Thymus (tissue), 11 donors: ENCODE data around the gene GPX8. TPM values are rescaled to one million over a fixed set of nuclear protein-coding genes. Genes with fewer than 3 reads are reported as not detected.

Experiments
- DNase-seq, 9 donors: peaks; one replicate each; pipeline ENCODE4 v3.0.0-alpha.2; 2013; ENCODE audit warnings: low spot score in 9 of 9, low read depth in 6 of 9, missing footprints in 1 of 9
- H3K27ac ChIP-seq, 2 donors: one replicate each; pipeline ENCODE4 v1.5.1; 2013; ENCODE audit warnings: control low read depth in 1 of 2, low read depth in 1 of 2, low read length in 1 of 2, mild to moderate bottlenecking in 1 of 2, moderate library complexity in 1 of 2
- H3K27me3 ChIP-seq, 2 donors: one replicate each; pipeline ENCODE4 v1.5.1; 2013; ENCODE audit warnings: low read length in 1 of 2; ENCODE audit not compliant: control insufficient read depth in 2 of 2, insufficient read depth in 1 of 2
- H3K36me3 ChIP-seq, 2 donors: one replicate each; pipeline ENCODE4 v1.5.1; 2013; ENCODE audit warnings: low read length in 1 of 2, mild to moderate bottlenecking in 1 of 2, moderate library complexity in 1 of 2; ENCODE audit not compliant: control insufficient read depth in 2 of 2, insufficient read depth in 2 of 2
- H3K4me1 ChIP-seq, 2 donors: one replicate each; pipeline ENCODE4 v1.5.1; 2013; ENCODE audit warnings: low read length in 2 of 2; ENCODE audit not compliant: control insufficient read depth in 2 of 2, insufficient read depth in 2 of 2
- H3K4me3 ChIP-seq, 2 donors: one replicate each; pipeline ENCODE4 v1.5.1; 2013; ENCODE audit warnings: low read length in 2 of 2, control low read depth in 1 of 2, mild to moderate bottlenecking in 1 of 2
- H3K9me3 ChIP-seq, 2 donors: one replicate each; pipeline ENCODE4 v1.5.1; 2013; ENCODE audit warnings: low read length in 1 of 2, mild to moderate bottlenecking in 1 of 2; ENCODE audit not compliant: control insufficient read depth in 2 of 2, insufficient read depth in 1 of 2
- WGBS: extraction: QIAGEN DNeasy Blood & Tissue Kit; methylation state at CpG from one replicate; pipeline ENCODE4 v1.1.7; 2013; 5-methylcytosine and 5-hydroxymethylcytosine counted together
- polyA plus RNA-seq: library from polyadenylated mRNA; stranded (reverse); fragments of 200-250 nt; gene quantifications from one replicate; pipeline ENCODE4 v1.2.3, GENCODE V29; 2013
- total RNA-seq: library from RNA; stranded (reverse); fragments of 120-200 nt; gene quantifications from one replicate; pipeline ENCODE4 v1.2.4, GENCODE V29; 2013
- donor health status: healthy.

The GPX8 gene
- total and polyA plus RNA-seq, 2 donors: 4.1 to 5.1 TPM

DNA sequence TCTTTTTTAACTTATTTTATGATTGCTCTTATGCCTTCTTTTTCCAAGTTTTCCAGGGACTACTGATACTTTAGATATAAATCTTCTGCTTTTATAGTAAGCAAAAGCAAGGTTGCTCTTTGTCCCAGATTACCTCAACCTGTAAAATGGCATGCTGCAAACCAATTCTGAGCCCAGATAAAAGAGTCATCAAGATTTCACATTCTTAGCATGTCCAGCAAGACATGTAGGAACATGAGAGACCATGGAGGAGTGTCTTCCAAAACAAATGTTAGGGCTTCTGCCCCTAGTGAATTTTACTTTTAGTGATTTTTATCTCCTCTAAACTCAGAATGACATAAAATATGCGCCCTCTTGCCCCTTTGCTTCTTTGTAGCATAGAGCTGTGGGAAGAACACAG lies 20.0 kb downstream of the GPX8 start:
- H3K9me3 ChIP-seq: no peaks in the 10 kb centered on the region
- DNase-seq: no peak
- 78% methylated on average over 1 of the region's 1 CpG for WGBS
- H3K36me3 ChIP-seq: no peaks in the 10 kb centered on the region
- H3K27me3 ChIP-seq: peaks cover 32 to 61% of the 10 kb centered on the region in 2 donors
- H3K27ac ChIP-seq: no peak overlapping the region
- H3K4me1 ChIP-seq: peaks cover 3 to 4% of the 10 kb centered on the region in 2 donors
- H3K4me3 ChIP-seq: no peak overlapping the region

DNA sequence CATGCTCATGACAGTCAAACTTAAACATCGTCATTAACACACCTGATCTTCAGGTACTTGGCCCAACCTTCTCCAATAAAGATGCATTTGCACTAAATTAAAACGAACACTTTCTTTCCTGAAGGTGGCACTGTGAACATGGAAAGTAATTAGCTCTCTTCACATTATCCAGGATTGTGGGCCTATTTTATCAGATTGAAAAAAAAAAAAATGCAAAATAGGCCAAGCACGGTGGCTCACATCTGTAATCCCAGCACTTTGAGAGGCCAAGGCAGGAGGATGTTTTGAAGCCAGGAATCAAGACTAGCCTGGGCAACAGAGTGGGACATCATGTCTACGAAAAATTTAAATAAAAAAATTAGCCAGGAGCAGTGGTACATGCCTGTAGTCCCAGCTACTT lies 27.4 kb downstream of the GPX8 start:
- Histone ChIP-seq H3K27ac (no peak overlapping the region), H3K9me3 (no peaks in the 10 kb centered on the region), H3K4me1 (no peaks in the 10 kb centered on the region), H3K36me3 (no peaks in the 10 kb centered on the region), H3K27me3 (peaks cover 5 to 28% of the 10 kb centered on the region in 2 donors), H3K4me3 (no peak overlapping the region)
- WGBS: 54% methylated on average over 4 of the region's 4 CpGs
- no peak for DNase-seq

DNA sequence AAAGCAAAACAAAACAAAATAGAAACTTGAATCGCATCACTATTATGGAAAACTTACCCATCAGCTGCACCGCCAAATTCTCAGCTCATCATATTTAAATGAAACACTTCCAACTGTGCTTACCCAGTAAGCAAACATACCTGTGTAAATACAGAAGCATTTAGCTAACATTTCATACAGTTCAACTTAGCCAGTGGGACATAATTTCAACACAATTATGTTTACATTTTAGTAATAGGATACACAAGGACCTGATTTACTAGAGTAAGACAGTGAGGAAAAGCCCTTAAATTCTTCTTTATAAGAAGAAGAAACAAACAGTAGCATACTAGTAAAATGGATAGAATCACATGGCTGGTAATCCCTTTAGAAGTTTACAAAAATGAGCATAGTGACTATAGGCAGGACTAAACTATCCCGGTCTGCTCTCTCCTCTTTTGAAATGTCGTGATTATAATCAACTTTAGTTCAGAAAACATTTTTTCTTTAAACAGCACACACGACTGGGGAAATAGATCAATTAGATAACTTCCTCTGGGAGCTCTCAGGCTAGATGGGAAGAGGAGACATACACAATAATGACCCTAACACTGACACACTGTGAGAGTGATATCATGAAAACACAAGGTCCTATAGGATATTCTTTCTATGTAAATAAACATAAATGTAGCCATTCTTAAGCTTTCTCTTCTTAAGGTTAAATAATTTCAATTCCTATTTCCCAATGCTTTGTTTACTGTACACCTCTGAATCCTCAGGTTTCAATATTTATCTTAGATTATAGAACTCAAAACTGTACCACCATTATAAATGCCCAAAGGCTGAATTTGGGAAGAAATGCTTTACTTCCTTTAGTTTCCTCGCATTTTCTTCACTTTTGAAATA lies 28.9 kb downstream of the GPX8 start:
- Histone ChIP-seq H3K4me3 (no peak overlapping the region), H3K36me3 (no peaks in the 10 kb centered on the region), H3K27ac (no peak overlapping the region), H3K4me1 (no peaks in the 10 kb centered on the region), H3K27me3 (peaks cover 5 to 35% of the 10 kb centered on the region in 2 donors), H3K9me3 (no peaks in the 10 kb centered on the region)
- DNase-seq: no peak
- WGBS: 80% methylated on average over 6 of the region's 6 CpGs

GRCh38 chr5:55191165-55191564 lies 31.2 kb downstream of the GPX8 start:
- Histone ChIP-seq H3K27ac (no peak overlapping the region), H3K4me1 (no peaks in the 10 kb centered on the region), H3K27me3 (peaks cover 5 to 29% of the 10 kb centered on the region in 2 donors), H3K9me3 (no peaks in the 10 kb centered on the region), H3K36me3 (no peaks in the 10 kb centered on the region), H3K4me3 (no peak overlapping the region)
- no peak for DNase-seq
- 97% methylated on average over 2 of the region's 2 CpGs for WGBS

GRCh38 chr5:55205001-55205400 lies 45.0 kb downstream of the GPX8 start:
- no peaks in the 10 kb centered on the region for H3K4me1 ChIP-seq
- H3K36me3 ChIP-seq: no peaks in the 10 kb centered on the region
- DNase-seq: no peak
- no peak overlapping the region for H3K27ac ChIP-seq
- H3K4me3 ChIP-seq: no peak overlapping the region
- peaks cover 0 to 11% of the 10 kb centered on the region in 2 donors for H3K27me3 ChIP-seq
- H3K9me3 ChIP-seq: no peaks in the 10 kb centered on the region
- WGBS: 50% methylated on average over 2 of the region's 2 CpGs

- WGBS: 94% methylated on average over 2 of the region's 2 CpGs
- H3K4me1 ChIP-seq: no peaks in the 10 kb centered on the region
Observed at GRCh38 chr5:55211184-55211874, 51.4 kb downstream of the GPX8 start.

More at GRCh38 chr5:55211184-55211874, 51.4 kb downstream of the GPX8 start:
- no peak overlapping the region for H3K4me3 ChIP-seq
- H3K27me3 ChIP-seq: peaks cover 0 to 15% of the 10 kb centered on the region in 2 donors
- no peaks in the 10 kb centered on the region for H3K36me3 ChIP-seq
- no peak overlapping the region for H3K27ac ChIP-seq
- no peaks in the 10 kb centered on the region for H3K9me3 ChIP-seq
- no peak for DNase-seq

Other genes with a start within 250 kb of the GPX8 start
- 0.38 TPM for gene ESM1, start 174.6 kb upstream of the GPX8 start, total RNA-seq
- gene ESM1, start 174.6 kb upstream of the GPX8 start, polyA plus RNA-seq: 0.62 TPM
- 6.8 TPM for gene GZMK, start 135.9 kb upstream of the GPX8 start, total RNA-seq
- gene GZMK, start 135.9 kb upstream of the GPX8 start, polyA plus RNA-seq: 12.6 TPM
- 19.7 TPM for gene GZMA, start 57.5 kb upstream of the GPX8 start, total RNA-seq
- 15.9 TPM for gene GZMA, start 57.5 kb upstream of the GPX8 start, polyA plus RNA-seq
- gene CDC20B, start 13.0 kb downstream of the GPX8 start, total RNA-seq: 0.19 TPM
- 0.27 TPM for gene CDC20B, start 13.0 kb downstream of the GPX8 start, polyA plus RNA-seq
- not detected for gene MCIDAS, start 67.1 kb downstream of the GPX8 start, total RNA-seq
- gene MCIDAS, start 67.1 kb downstream of the GPX8 start, polyA plus RNA-seq: 0.11 TPM
- 0.14 TPM for gene CCNO, start 73.4 kb downstream of the GPX8 start, total RNA-seq
- 1.0 TPM for gene CCNO, start 73.4 kb downstream of the GPX8 start, polyA plus RNA-seq
- 20.8 TPM for gene DHX29, start 147.5 kb downstream of the GPX8 start, total RNA-seq
- gene DHX29, start 147.5 kb downstream of the GPX8 start, polyA plus RNA-seq: 12.5 TPM
- gene MTREX, start 147.8 kb downstream of the GPX8 start, total RNA-seq: 75.7 TPM
- gene MTREX, start 147.8 kb downstream of the GPX8 start, polyA plus RNA-seq: 31.8 TPM